ENCODE measurements around the gene ZNF581.

DNA sequence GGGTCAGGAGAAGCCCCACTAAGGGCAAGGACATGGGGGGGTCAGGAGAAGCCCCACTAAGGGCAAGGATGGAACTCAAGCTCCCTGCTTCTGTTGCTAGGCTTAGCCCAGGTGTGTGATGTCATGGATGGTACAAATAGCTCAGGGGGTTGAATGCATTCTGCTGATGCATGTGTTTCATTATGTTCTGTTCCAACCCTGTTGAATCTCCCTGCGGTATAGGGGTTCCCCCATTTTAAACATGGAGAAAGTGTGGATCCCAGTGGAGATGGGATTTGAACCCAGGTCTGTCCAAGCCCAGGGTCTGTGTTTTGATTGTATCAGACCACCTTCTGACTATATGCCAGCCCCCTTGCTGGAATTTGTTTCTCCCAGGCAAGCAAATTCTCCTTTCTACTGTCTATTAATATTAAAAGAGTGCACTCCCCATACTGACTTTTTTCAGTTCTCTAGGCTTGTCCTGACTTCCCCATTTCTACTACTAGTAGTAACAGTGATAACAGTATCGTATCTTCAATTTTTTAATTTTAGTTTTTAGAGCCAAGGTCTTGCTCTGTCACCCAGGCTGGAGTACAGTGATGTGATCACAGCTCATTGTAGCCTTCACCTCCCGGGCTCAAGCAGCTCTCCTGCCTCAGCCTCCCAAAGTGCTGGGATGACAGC lies 31.3 kb upstream of the ZNF581 start:
- TF ChIP-seq POLR2AphosphoS5 (IDR thresholded peaks at IDR 0.05; ENCODE audit: low read depth, low read length) (no peak), CTCF (IDR thresholded peaks at IDR 0.05) (no peak), TCF7L2 (IDR thresholded peaks at IDR 0.05; ENCODE audit: low read depth, low read length) (no peak), SIN3A (IDR thresholded peaks at IDR 0.05; ENCODE audit: borderline replicate concordance, insufficient read depth, low read depth, low read length) (no peak)
- TF ChIP-seq, protein P1, sequence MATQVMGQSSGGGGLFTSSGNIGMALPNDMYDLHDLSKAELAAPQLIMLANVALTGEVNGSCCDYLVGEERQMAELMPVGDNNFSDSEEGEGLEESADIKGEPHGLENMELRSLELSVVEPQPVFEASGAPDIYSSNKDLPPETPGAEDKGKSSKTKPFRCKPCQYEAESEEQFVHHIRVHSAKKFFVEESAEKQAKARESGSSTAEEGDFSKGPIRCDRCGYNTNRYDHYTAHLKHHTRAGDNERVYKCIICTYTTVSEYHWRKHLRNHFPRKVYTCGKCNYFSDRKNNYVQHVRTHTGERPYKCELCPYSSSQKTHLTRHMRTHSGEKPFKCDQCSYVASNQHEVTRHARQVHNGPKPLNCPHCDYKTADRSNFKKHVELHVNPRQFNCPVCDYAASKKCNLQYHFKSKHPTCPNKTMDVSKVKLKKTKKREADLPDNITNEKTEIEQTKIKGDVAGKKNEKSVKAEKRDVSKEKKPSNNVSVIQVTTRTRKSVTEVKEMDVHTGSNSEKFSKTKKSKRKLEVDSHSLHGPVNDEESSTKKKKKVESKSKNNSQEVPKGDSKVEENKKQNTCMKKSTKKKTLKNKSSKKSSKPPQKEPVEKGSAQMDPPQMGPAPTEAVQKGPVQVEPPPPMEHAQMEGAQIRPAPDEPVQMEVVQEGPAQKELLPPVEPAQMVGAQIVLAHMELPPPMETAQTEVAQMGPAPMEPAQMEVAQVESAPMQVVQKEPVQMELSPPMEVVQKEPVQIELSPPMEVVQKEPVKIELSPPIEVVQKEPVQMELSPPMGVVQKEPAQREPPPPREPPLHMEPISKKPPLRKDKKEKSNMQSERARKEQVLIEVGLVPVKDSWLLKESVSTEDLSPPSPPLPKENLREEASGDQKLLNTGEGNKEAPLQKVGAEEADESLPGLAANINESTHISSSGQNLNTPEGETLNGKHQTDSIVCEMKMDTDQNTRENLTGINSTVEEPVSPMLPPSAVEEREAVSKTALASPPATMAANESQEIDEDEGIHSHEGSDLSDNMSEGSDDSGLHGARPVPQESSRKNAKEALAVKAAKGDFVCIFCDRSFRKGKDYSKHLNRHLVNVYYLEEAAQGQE (IDR thresholded peaks at IDR 0.05; ENCODE audit: insufficient read depth in 1 of 2, low read depth in 2 of 2, low read length in 1 of 2), result no peak
